ENCODE results near the gene PBX1.

- TF ChIP-seq, protein P1, sequence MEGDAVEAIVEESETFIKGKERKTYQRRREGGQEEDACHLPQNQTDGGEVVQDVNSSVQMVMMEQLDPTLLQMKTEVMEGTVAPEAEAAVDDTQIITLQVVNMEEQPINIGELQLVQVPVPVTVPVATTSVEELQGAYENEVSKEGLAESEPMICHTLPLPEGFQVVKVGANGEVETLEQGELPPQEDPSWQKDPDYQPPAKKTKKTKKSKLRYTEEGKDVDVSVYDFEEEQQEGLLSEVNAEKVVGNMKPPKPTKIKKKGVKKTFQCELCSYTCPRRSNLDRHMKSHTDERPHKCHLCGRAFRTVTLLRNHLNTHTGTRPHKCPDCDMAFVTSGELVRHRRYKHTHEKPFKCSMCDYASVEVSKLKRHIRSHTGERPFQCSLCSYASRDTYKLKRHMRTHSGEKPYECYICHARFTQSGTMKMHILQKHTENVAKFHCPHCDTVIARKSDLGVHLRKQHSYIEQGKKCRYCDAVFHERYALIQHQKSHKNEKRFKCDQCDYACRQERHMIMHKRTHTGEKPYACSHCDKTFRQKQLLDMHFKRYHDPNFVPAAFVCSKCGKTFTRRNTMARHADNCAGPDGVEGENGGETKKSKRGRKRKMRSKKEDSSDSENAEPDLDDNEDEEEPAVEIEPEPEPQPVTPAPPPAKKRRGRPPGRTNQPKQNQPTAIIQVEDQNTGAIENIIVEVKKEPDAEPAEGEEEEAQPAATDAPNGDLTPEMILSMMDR (IDR thresholded peaks at IDR 0.05; ENCODE audit: poor library complexity): no peak
- TF ChIP-seq EZH2 (IDR thresholded peaks at IDR 0.05; ENCODE audit: borderline replicate concordance): no peak
- no peak for TF ChIP-seq EZH2phosphoT487 (IDR thresholded peaks at IDR 0.05; ENCODE audit: low read depth, severe bottlenecking, unreplicated experiment)
Observed at GRCh38 chr1:164755690-164756089, 196.7 kb downstream of the PBX1 start.
